GM12801 (cell line): ENCODE results near the gene CYP21A2.
"Not testable (repeated sequence)": the region's sequence is repeated elsewhere in the genome, so short reads cannot be mapped to it uniquely, and the experiment has no call there.

Experiments
- CTCF ChIP-seq: IDR thresholded peaks from one replicate; pipeline ENCODE4 v1.5.1; 2011; ENCODE audit warnings: control low read depth; ENCODE audit not compliant: insufficient read length; ENCODE audit errors: extremely low read depth

CYP21A2 gene

GRCh38 chr6:32037598-32038524, at the start of gene CYP21A2:
CYP21A2 (plus strand) TSS chr6:32038415; CDS start chr6:32038423, 8 bp downstream.
- not testable (repeated sequence) for TF ChIP-seq CTCF

GRCh38 chr6:32014547-32014946, 23.7 kb upstream of the CYP21A2 start, which contains the start of gene C4B:
C4B (plus strand) TSS chr6:32014795; CDS start chr6:32014846, 51 bp downstream.
- not testable (repeated sequence) for TF ChIP-seq CTCF

GRCh38 chr6:32045811-32046449, 7.7 kb downstream of the CYP21A2 start:
- no peak for TF ChIP-seq CTCF

GRCh38 chr6:32046450-32047083, 8.4 kb downstream of the CYP21A2 start:
- TF ChIP-seq CTCF = no peak

GRCh38 chr6:32047084-32047478, 8.9 kb downstream of the CYP21A2 start:
- no peak for TF ChIP-seq CTCF

GRCh38 chr6:32047539-32047854, 9.3 kb downstream of the CYP21A2 start:
- no peak for TF ChIP-seq CTCF
